Sigmoid colon (tissue), 3 donors: ENCODE results near the gene NCOA1.

ENCODE experiments used
- CTCF ChIP-seq, 4 experiments: fragments of 450-650 bp in 3 of 4; fragments of 200-600 bp in 1 of 4; IDR thresholded peaks; one replicate each; pipeline ENCODE4 v1.5.1; 2016 to 2019; ENCODE audit warnings: antibody characterized with exemption in 4 of 4, mild to moderate bottlenecking in 3 of 4, moderate library complexity in 2 of 4
- POLR2A ChIP-seq, 2 donors: fragments of 450-650 bp; IDR thresholded peaks; one replicate each; pipeline ENCODE4 v1.6.1; 2016; ENCODE audit warnings: antibody characterized with exemption in 2 of 2, mild to moderate bottlenecking in 2 of 2, moderate library complexity in 2 of 2

DNA sequence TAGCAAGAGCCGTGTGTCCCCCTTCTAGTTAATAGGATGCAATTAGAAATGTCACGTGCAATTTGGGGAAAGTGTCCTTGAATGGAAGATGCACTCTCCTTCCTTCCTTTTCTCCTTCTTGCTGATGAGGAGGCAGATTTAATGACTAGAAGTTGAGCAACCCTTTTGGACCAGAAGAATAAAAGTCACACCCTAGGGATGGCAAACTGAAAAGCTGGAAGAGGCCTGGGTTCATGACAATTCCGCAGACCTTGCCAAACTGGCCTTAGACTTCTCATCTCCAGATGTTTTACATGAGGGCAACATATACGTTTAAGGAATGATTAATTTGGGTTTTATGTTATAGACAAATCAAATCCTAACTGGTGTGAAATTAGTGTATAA lies 38.6 kb upstream of the NCOA1 start:
- TF ChIP-seq POLR2A (IDR thresholded peaks at IDR 0.05) (no peak), CTCF (IDR thresholded peaks at IDR 0.05) (no peak)
